Colonic mucosa (tissue), 4 donors: Measurements from ENCODE around the gene DIAPH3. TPM values are rescaled to one million over a fixed set of nuclear protein-coding genes. Genes with fewer than 3 reads are reported as not detected.

Experiments used
- DNase-seq: peaks from one replicate; pipeline ENCODE4 v3.0.0-alpha.2; 2020
- H3K27ac ChIP-seq: fragments of 200-600 bp; one replicate; pipeline ENCODE4 v1.8.0; 2021
- H3K27me3 ChIP-seq: fragments of 200-600 bp; one replicate; pipeline ENCODE4 v1.8.0; 2021
- H3K36me3 ChIP-seq: fragments of 200-600 bp; one replicate; pipeline ENCODE4 v1.8.0; 2021
- H3K4me1 ChIP-seq: fragments of 200-600 bp; one replicate; pipeline ENCODE4 v1.8.0; 2021; ENCODE audit warnings: mild to moderate bottlenecking
- H3K4me3 ChIP-seq: fragments of 200-600 bp; one replicate; pipeline ENCODE4 v1.8.0; 2021
- H3K9ac ChIP-seq, 2 donors: one replicate each; pipeline ENCODE4 v1.7.0; 2013; ENCODE audit warnings: control low read depth in 2 of 2, low read depth in 2 of 2, low read length in 2 of 2
- H3K9me3 ChIP-seq: fragments of 200-600 bp; one replicate; pipeline ENCODE4 v1.8.0; 2021
- intact Hi-C: fragments of 100-400 bp; cut with DNase I; formaldehyde crosslinking; loops from one replicate; pipeline ENCODE4 v1.14.1; 2022
- total RNA-seq, 2 donors: library from RNA; stranded (reverse); fragmentation: NEBNext Ultra II Directional in 1 of 2; extraction: Animal tissue kit (Norgen Biotek cat#: 25700) in 1 of 2; gene quantifications; one replicate each; pipeline ENCODE4 v1.2.1, GENCODE V29; 2021
- TF ChIP-seq, protein P1 (sequence below): fragments of 200-600 bp; IDR thresholded peaks from one replicate; pipeline ENCODE4 v1.8.0; 2022; ENCODE audit warnings: antibody characterized with exemption, mild to moderate bottlenecking
- donor health status: healthy.
- donor health status: DM: no; HTN: no; CAD: no.
- donor health status: DM: no; HTN: no; CAD: no.

Gene DIAPH3
- total RNA-seq, 2 donors from 2014 or later, result 5.1 to 14.5 TPM

DNA sequence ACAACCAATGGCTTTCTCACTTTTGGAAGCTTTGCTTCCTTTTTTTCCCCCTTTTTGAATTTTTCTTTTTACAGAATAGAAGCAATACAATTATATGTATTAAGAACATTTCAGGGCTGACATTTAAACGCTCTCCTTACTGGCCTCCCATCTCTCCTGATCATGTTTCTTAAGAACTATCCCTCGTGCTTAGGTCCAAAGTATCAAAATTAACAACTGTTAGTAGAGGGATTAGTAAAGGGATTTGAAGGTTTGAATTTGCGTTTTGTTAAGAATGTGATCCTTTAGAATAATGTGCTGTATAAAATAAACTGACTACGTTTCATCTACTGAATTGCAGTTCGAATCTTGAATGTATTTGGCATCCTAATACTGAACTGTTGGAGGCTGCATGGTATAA is 424.8 kb downstream of the DIAPH3 start:
- Histone ChIP-seq H3K4me1 (no peaks in the 10 kb centered on the region), H3K27me3 (no peaks in the 10 kb centered on the region), H3K36me3 (no peaks in the 10 kb centered on the region), H3K9me3 (no peaks in the 10 kb centered on the region), H3K9ac (no peak overlapping the region), H3K27ac (no peak overlapping the region), H3K4me3 (no peak overlapping the region)
- intact Hi-C loops, result no loop called here
- no peak for DNase-seq
- TF ChIP-seq, protein P1, sequence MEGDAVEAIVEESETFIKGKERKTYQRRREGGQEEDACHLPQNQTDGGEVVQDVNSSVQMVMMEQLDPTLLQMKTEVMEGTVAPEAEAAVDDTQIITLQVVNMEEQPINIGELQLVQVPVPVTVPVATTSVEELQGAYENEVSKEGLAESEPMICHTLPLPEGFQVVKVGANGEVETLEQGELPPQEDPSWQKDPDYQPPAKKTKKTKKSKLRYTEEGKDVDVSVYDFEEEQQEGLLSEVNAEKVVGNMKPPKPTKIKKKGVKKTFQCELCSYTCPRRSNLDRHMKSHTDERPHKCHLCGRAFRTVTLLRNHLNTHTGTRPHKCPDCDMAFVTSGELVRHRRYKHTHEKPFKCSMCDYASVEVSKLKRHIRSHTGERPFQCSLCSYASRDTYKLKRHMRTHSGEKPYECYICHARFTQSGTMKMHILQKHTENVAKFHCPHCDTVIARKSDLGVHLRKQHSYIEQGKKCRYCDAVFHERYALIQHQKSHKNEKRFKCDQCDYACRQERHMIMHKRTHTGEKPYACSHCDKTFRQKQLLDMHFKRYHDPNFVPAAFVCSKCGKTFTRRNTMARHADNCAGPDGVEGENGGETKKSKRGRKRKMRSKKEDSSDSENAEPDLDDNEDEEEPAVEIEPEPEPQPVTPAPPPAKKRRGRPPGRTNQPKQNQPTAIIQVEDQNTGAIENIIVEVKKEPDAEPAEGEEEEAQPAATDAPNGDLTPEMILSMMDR, result no peak

DNA sequence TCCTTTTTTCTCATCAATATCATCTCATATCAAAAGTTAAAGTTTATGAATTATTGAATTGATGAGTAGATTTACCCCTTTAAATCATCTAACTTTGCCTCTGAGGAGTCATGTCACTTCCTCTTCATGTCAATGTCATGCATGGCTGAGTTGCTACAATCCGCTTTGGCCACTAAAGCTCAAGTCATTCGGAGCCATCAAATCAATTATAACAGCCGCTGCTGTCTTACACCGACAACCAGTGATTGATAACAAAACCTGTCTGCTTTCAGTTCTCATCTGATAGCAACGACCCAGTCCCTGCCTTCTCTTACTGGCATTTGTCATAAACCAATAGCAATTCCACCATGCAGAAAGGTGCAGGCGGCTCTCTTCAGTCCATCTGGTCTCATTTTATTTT is 429.3 kb downstream of the DIAPH3 start:
- Histone ChIP-seq H3K36me3 (no peaks in the 10 kb centered on the region), H3K4me1 (no peaks in the 10 kb centered on the region), H3K9me3 (no peaks in the 10 kb centered on the region), H3K27ac (no peak overlapping the region), H3K27me3 (no peaks in the 10 kb centered on the region), H3K9ac (no peak overlapping the region), H3K4me3 (no peak overlapping the region)
- intact Hi-C loops, result no loop called here
- TF ChIP-seq, protein P1, result no peak
- DNase-seq, result no peak

DNA sequence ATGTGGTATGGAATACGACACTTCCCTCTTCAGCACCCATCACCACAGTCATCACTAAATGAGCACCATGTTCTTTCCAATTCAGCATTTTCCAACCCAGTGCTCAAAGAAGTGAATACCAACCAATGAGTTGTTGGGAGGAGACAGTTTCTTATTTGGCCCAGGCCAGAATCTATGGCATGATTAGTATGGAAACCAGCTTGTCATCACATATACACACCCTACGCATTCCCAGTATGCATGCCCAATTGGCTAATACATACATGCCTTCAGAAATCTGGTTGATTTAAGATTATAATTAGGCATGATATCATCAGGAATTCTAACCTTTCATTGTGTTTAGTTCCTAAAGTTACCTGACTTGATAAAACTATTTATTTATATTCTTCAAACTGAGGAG is 430.0 kb downstream of the DIAPH3 start:
- H3K9me3 ChIP-seq, result no peaks in the 10 kb centered on the region
- TF ChIP-seq, protein P1, result no peak
- no peak overlapping the region for H3K9ac ChIP-seq
- no peaks in the 10 kb centered on the region for H3K27me3 ChIP-seq
- intact Hi-C loops, result no loop called here
- DNase-seq, result no peak
- no peak overlapping the region for H3K4me3 ChIP-seq
- no peaks in the 10 kb centered on the region for H3K4me1 ChIP-seq
- H3K27ac ChIP-seq, result no peak overlapping the region
- no peaks in the 10 kb centered on the region for H3K36me3 ChIP-seq

DNA sequence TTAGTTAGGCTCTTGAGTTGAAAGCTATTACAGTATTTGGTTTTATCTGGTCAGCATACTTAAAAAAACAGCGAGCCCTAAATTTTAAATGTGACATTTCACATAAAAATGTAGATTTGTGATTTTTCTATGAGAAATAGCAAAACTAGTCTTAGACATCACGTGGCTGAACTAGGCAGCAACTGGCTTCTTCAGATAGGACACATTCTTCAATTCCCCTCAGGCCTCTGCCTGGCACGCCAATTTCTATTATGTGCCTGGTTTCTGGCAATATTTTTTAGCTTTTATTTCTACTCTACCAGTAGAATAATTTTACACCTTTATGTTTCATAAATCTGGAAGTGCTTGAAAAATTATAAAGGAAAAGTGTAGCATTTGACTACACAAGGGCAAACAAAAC is 433.7 kb downstream of the DIAPH3 start:
- no peak overlapping the region for H3K27ac ChIP-seq
- H3K27me3 ChIP-seq, result no peaks in the 10 kb centered on the region
- intact Hi-C loops, result no loop called here
- no peaks in the 10 kb centered on the region for H3K36me3 ChIP-seq
- H3K9me3 ChIP-seq, result no peaks in the 10 kb centered on the region
- no peak for DNase-seq
- no peak overlapping the region for H3K4me3 ChIP-seq
- H3K9ac ChIP-seq, result no peak overlapping the region
- H3K4me1 ChIP-seq, result no peaks in the 10 kb centered on the region
- TF ChIP-seq, protein P1, result no peak

DNA sequence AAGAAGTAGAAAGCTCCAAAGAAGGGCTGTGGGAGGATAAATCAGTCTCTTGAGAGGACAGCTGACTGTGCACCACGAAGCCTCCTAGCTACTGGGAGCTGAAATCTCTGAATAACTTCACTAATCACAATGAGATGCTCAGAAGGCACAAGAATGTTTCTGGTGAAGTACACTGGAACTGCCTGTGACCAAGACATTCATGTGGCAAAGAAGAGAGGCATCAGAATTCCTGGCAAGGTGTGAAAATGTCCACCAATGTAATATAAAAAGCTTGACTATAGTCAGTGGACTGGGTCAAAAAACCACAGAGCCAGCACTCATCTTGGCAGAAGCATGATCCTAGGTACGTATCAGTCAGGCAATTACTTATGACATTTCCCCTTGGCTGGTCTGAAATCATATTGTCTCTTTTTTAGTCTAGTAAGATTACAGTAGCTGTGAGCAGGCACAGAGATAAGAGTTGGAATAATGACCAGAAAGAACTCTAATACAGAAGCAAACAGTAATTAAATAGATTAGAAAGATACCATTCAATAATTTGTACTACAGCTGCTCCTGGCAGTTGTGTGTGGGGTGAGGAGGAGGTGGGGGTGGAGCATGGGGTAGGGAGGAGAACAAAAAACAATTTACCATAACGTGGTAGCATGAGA is 434.7 kb downstream of the DIAPH3 start:
- DNase-seq, result no peak
- no peaks in the 10 kb centered on the region for H3K36me3 ChIP-seq
- no peak overlapping the region for H3K4me3 ChIP-seq
- no peak overlapping the region for H3K9ac ChIP-seq
- TF ChIP-seq, protein P1, result no peak
- H3K27ac ChIP-seq, result no peak overlapping the region
- H3K4me1 ChIP-seq, result no peaks in the 10 kb centered on the region
- H3K9me3 ChIP-seq, result no peaks in the 10 kb centered on the region
- H3K27me3 ChIP-seq, result no peaks in the 10 kb centered on the region
- intact Hi-C loops, result no loop called here
